H9 (cell line): ENCODE results near the gene COLQ. TPM values are rescaled to one million over a fixed set of nuclear protein-coding genes. Genes with fewer than 3 reads are reported as not detected.
A peak's percentile ranks its signal among the peaks of the same experiment; 100 is the strongest.

Experiments used
- DNase-seq: peaks from one replicate; pipeline ENCODE4 v3.0.0-alpha.2; 2017
- H2AFZ ChIP-seq: one replicate; pipeline ENCODE4 v1.6.1; 2013; ENCODE audit warnings: mild to moderate bottlenecking, low read length, control low read depth, moderate library complexity
- H2AK5ac ChIP-seq: 2 replicates; pipeline ENCODE4 v1.6.1; 2013; ENCODE audit warnings: low read length, control low read depth, mixed read lengths; ENCODE audit not compliant: insufficient read length
- H2BK120ac ChIP-seq: one replicate; pipeline ENCODE4 v1.6.1; 2013; ENCODE audit warnings: low read depth, mild to moderate bottlenecking, low read length, control low read depth, inconsistent platforms; ENCODE audit not compliant: poor library complexity, severe bottlenecking
- H2BK12ac ChIP-seq: 2 replicates; pipeline ENCODE4 v1.6.1; 2013; ENCODE audit warnings: low read length, control low read depth, mixed read lengths, low read depth; ENCODE audit not compliant: insufficient read length
- H2BK15ac ChIP-seq: 2 replicates; pipeline ENCODE4 v1.6.1; 2013; ENCODE audit warnings: low read depth, low read length, control low read depth
- H2BK20ac ChIP-seq: one replicate; pipeline ENCODE4 v1.6.1; 2013; ENCODE audit warnings: low read depth, mild to moderate bottlenecking, low read length, control low read depth, inconsistent platforms; ENCODE audit not compliant: poor library complexity, severe bottlenecking
- H2BK5ac ChIP-seq: 2 replicates; pipeline ENCODE4 v1.6.1; 2013; ENCODE audit warnings: low read length, control low read depth, mixed read lengths; ENCODE audit not compliant: insufficient read length
- H3K14ac ChIP-seq: 2 replicates; pipeline ENCODE4 v1.6.1; 2013; ENCODE audit warnings: low read length, control low read depth; ENCODE audit not compliant: insufficient read depth
- H3K18ac ChIP-seq: 2 replicates; pipeline ENCODE4 v1.6.1; 2013; ENCODE audit warnings: low read depth, mild to moderate bottlenecking, mixed read lengths, low read length, control low read depth; ENCODE audit not compliant: insufficient read length
- H3K23ac ChIP-seq: 2 replicates; pipeline ENCODE4 v1.6.1; 2013; ENCODE audit warnings: low read length, control low read depth, mixed read lengths, low read depth; ENCODE audit not compliant: insufficient read length
- H3K23me2 ChIP-seq: 2 replicates; pipeline ENCODE4 v1.6.1; 2013; ENCODE audit warnings: low read depth, mild to moderate bottlenecking, mixed read lengths, low read length, control low read depth; ENCODE audit not compliant: insufficient read length, poor library complexity, severe bottlenecking
- H3K27ac ChIP-seq: 2 replicates; pipeline ENCODE4 v1.5.1; 2013; ENCODE audit warnings: low read length, control low read depth, mixed read lengths, low read depth; ENCODE audit not compliant: insufficient read length
- H3K27me3 ChIP-seq: 2 replicates; pipeline ENCODE4 v1.6.1; 2013; ENCODE audit warnings: low read length, control low read depth, inconsistent platforms; ENCODE audit not compliant: insufficient read depth
- H3K4ac ChIP-seq: 2 replicates; pipeline ENCODE4 v1.6.1; 2013; ENCODE audit warnings: low read depth, mild to moderate bottlenecking, control low read depth, inconsistent platforms, low read length, moderate library complexity
- H3K4me1 ChIP-seq: 2 replicates; pipeline ENCODE4 v1.6.1; 2013; ENCODE audit warnings: low read length, control low read depth, inconsistent platforms; ENCODE audit not compliant: insufficient read depth
- H3K4me2 ChIP-seq: 2 replicates; pipeline ENCODE4 v1.6.1; 2013; ENCODE audit warnings: low read length, control low read depth, mixed read lengths; ENCODE audit not compliant: insufficient read length, insufficient read depth
- H3K56ac ChIP-seq: 2 replicates; pipeline ENCODE4 v1.6.1; 2013; ENCODE audit warnings: low read depth, mild to moderate bottlenecking, mixed read lengths, low read length, control low read depth; ENCODE audit not compliant: insufficient read length
- H3K79me1 ChIP-seq: 2 replicates; pipeline ENCODE4 v1.6.1; 2013; ENCODE audit warnings: low read depth, mild to moderate bottlenecking, moderate library complexity, low read length, control low read depth, inconsistent platforms; ENCODE audit not compliant: insufficient read depth, poor library complexity, severe bottlenecking
- H3K79me2 ChIP-seq: 2 replicates; pipeline ENCODE4 v1.6.1; 2013; ENCODE audit warnings: low read length, control low read depth, inconsistent platforms; ENCODE audit not compliant: insufficient read depth
- H3K9ac ChIP-seq: 2 replicates; pipeline ENCODE4 v1.6.1; 2013; ENCODE audit warnings: low read length, control low read depth, mixed read lengths; ENCODE audit not compliant: insufficient read length; ENCODE audit errors: extremely low read depth
- H3K9me3 ChIP-seq: one replicate; pipeline ENCODE4 v1.6.1; 2013; ENCODE audit warnings: low read depth, low read length, inconsistent platforms; ENCODE audit not compliant: control insufficient read depth
- H3T11ph ChIP-seq: one replicate; pipeline ENCODE4 v1.6.1; 2013; ENCODE audit warnings: mild to moderate bottlenecking, low read length, control low read depth, inconsistent platforms
- H4K20me1 ChIP-seq: one replicate; pipeline ENCODE4 v1.6.1; 2013; ENCODE audit not compliant: control insufficient read depth, insufficient read length, insufficient read depth
- H4K5ac ChIP-seq: 2 replicates; pipeline ENCODE4 v1.6.1; 2013; ENCODE audit warnings: low read depth, mild to moderate bottlenecking, mixed read lengths, low read length, control low read depth; ENCODE audit not compliant: insufficient read length
- H4K8ac ChIP-seq: replicated peaks from 2 replicates; pipeline ENCODE4 v1.6.1; 2013; ENCODE audit warnings: low read length, control low read depth, mixed read lengths, low read depth; ENCODE audit not compliant: insufficient read length
- H4K91ac ChIP-seq: 2 replicates; pipeline ENCODE4 v1.6.1; 2013; ENCODE audit warnings: low read depth, mild to moderate bottlenecking, moderate library complexity, mixed read lengths, low read length, control low read depth; ENCODE audit not compliant: insufficient read length
- H3K27ac Mint-ChIP-seq, 3 experiments: 2 replicates in 2 of 3; 3 replicates in 1 of 3; pipeline ENCODE4 v1.8.0; 2020 to 2021; ENCODE audit warnings: mixed read lengths in 3 of 3, mild to moderate bottlenecking in 1 of 3, moderate library complexity in 1 of 3
- H3K27me3 Mint-ChIP-seq: 2 replicates; pipeline ENCODE4 v1.8.0; 2021; ENCODE audit warnings: low read depth, mild to moderate bottlenecking, moderate library complexity, mixed read lengths
- H3K36me3 Mint-ChIP-seq, 3 experiments: 2 replicates in 2 of 3; 3 replicates in 1 of 3; pipeline ENCODE4 v1.8.0; 2020 to 2021; ENCODE audit warnings: low read depth in 3 of 3, mixed read lengths in 3 of 3; ENCODE audit not compliant: insufficient read depth in 1 of 3
- H3K4me1 Mint-ChIP-seq, 2 experiments: 2 replicates each; pipeline ENCODE4 v1.8.0; 2020; ENCODE audit warnings: mixed read lengths in 2 of 2
- H3K4me3 Mint-ChIP-seq, 2 experiments: 2 replicates in 1 of 2; 3 replicates in 1 of 2; pipeline ENCODE4 v1.8.0; 2020 to 2021; ENCODE audit warnings: mild to moderate bottlenecking in 2 of 2, mixed read lengths in 2 of 2, moderate library complexity in 1 of 2
- H3K9me3 Mint-ChIP-seq, 2 experiments: 2 replicates in 1 of 2; 3 replicates in 1 of 2; pipeline ENCODE4 v1.8.0; 2020; ENCODE audit warnings: mild to moderate bottlenecking in 2 of 2, mixed read lengths in 2 of 2, moderate library complexity in 1 of 2
- WGBS: extraction: QIAGEN DNeasy Blood & Tissue Kit; methylation state at CpG from one replicate; pipeline ENCODE4 v1.1.7; 2013; ENCODE audit warnings: missing lambda C conversion rate, low lambda C conversion rate, mixed read lengths; ENCODE audit not compliant: insufficient read length; ENCODE audit errors: extremely low coverage; 5-methylcytosine and 5-hydroxymethylcytosine counted together
- total RNA-seq: library from RNA; stranded (reverse); gene quantifications from 2 replicates; pipeline ENCODE4 v1.2.1, GENCODE V29; 2021
- TF ChIP-seq, protein P1 (sequence below): fragments of 200-600 bp; sonication (generic); conservative IDR thresholded peaks from 3 replicates; pipeline ENCODE4 v1.8.0; 2021; ENCODE audit warnings: antibody characterized with exemption, mild to moderate bottlenecking

COLQ gene
- total RNA-seq, 1 experiment from 2014 or later: 0.61 TPM

DNA sequence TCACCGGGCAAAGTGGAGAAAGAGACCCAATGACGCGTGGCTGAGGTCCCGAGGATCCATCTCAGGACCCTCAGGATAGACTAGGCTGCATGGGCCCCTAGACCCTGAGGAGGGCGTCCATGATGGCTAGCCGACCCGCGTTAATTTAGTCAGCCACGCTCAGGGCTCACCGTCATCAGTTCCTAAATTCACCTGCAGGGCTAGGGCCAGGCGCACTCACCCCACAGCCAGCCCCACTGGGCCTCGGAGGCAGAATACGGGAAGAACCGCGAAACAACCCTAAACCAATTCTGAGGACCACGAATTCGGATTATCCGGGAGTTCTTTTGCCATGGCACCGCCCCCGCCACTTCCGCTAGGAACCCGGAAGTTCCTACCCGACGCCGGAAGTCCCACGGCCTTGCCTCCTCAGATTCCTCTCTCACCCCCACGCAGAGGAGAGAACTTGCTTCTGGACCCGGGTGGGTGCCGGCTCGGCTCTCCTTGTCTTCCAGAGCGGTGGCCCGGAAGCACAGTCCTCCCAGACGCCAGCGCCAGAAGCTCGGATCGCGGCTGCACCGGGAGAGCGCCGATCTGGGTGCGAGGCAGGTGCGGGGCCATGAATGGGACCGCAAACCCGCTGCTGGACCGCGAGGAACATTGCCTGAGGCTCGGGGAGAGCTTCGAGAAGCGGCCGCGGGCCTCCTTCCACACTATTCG is 94.2 kb downstream of the COLQ start, which contains the start of the genes EAF1 and METTL6:
Gene EAF1, plus strand, starts transcription at position 417 of the 699 bp plus-strand sequence. Its CDS starts 182 bp downstream, at position 599.
Gene METTL6, minus strand, starts transcription at position 363 of the 699 bp plus-strand sequence. CDS start 1,033 bp downstream, outside the sequence.
- Histone ChIP-seq H3K18ac (peak within 1 kb of the TSS; percentile 95), H2AFZ (peak within 1 kb of the TSS; percentile 93), H3K27ac (peak within 1 kb of the TSS; percentile 59), H3K4me1 (no peaks in the 10 kb centered on the region), H3K14ac (peak within 1 kb of the TSS; percentile 98), H2BK5ac (peak within 1 kb of the TSS; percentile 57), H2BK120ac (no peak within 1 kb of the TSS), H2BK20ac (no peak within 1 kb of the TSS), H4K20me1 (no peaks in the 10 kb centered on the region), H3K23me2 (peaks cover 19% of the 10 kb centered on the region), H3K4me2 (peak within 1 kb of the TSS; percentile 96), H2AK5ac (no peak within 1 kb of the TSS), H3K79me2 (peaks cover 13% of the 10 kb centered on the region; the same call in 1 of the 2 replicates), H3K9ac (peak within 1 kb of the TSS; percentile 83), H2BK12ac (no peak within 1 kb of the TSS), H3K79me1 (no peaks in the 10 kb centered on the region), H4K8ac (peak within 1 kb of the TSS; percentile 100), H3T11ph (no peak within 1 kb of the TSS), H3K4ac (no peak within 1 kb of the TSS), H3K23ac (no peak within 1 kb of the TSS), H3K9me3 (no peaks in the 10 kb centered on the region), H4K5ac (peak within 1 kb of the TSS; percentile 79), H3K27me3 (no peaks in the 10 kb centered on the region), H4K91ac (no peak within 1 kb of the TSS), H2BK15ac (no peak within 1 kb of the TSS), H3K56ac (no peak within 1 kb of the TSS)
- peaks cover 23 to 24% of the 10 kb centered on the region in 2 experiments for H3K4me1 Mint-ChIP-seq
- DNase-seq: peak; percentile 79
- H3K27ac Mint-ChIP-seq: peak within 1 kb of the TSS; percentile 98 to 99 (median 99)
- H3K4me3 Mint-ChIP-seq: peak within 1 kb of the TSS; percentile 96 to 99
- peaks cover 7 to 47% (median 43%) of the 10 kb centered on the region in 3 experiments; a peak in 6 of 7 replicates for H3K36me3 Mint-ChIP-seq
- no peaks in the 10 kb centered on the region; the same call in 1 of the 2 replicates for H3K27me3 Mint-ChIP-seq
- no CpG with 5 or more reads among the region's 52 CpGs for WGBS
- TF ChIP-seq, protein P1, sequence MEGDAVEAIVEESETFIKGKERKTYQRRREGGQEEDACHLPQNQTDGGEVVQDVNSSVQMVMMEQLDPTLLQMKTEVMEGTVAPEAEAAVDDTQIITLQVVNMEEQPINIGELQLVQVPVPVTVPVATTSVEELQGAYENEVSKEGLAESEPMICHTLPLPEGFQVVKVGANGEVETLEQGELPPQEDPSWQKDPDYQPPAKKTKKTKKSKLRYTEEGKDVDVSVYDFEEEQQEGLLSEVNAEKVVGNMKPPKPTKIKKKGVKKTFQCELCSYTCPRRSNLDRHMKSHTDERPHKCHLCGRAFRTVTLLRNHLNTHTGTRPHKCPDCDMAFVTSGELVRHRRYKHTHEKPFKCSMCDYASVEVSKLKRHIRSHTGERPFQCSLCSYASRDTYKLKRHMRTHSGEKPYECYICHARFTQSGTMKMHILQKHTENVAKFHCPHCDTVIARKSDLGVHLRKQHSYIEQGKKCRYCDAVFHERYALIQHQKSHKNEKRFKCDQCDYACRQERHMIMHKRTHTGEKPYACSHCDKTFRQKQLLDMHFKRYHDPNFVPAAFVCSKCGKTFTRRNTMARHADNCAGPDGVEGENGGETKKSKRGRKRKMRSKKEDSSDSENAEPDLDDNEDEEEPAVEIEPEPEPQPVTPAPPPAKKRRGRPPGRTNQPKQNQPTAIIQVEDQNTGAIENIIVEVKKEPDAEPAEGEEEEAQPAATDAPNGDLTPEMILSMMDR: peak; percentile 46
- no peaks in the 10 kb centered on the region for H3K9me3 Mint-ChIP-seq
